K562 (cell line): Measurements from ENCODE around the gene NHLRC2.

Experiments used
- ATF1 ChIP-seq, 2 experiments: fragments of 450-650 bp in 1 of 2; IDR thresholded peaks; 2 replicates each; pipeline ENCODE4 v1.6.1; 2016; ENCODE audit warnings: missing compliant biosample characterization in 1 of 2, missing genetic modification characterization in 1 of 2
- CREB1 ChIP-seq, 2 experiments: sonication (generic) in 1 of 2; formaldehyde crosslinking in 1 of 2; IDR thresholded peaks; 2 replicates each; pipeline versions ENCODE4 v1.6.1 to v1.8.0; 2012 to 2022; ENCODE audit warnings: inconsistent platforms in 1 of 2, mild to moderate bottlenecking in 1 of 2, missing genetic modification reagents in 1 of 2, moderate library complexity in 1 of 2
- ERF ChIP-seq: fragments of 450-650 bp; formaldehyde crosslinking; IDR thresholded peaks from 2 replicates; pipeline ENCODE4 v1.4.0; 2020; ENCODE audit warnings: mild to moderate bottlenecking, mixed read lengths
- GABPA ChIP-seq: fragments of 200-800 bp; sonication (Bioruptor generic); conservative IDR thresholded peaks from 2 replicates; pipeline ENCODE4 v1.6.1; 2016; ENCODE audit warnings: low read depth, missing genetic modification characterization, missing compliant biosample characterization
- HDAC6 ChIP-seq: IDR thresholded peaks from 2 replicates; pipeline ENCODE4 v1.6.1; 2012; ENCODE audit warnings: low read depth, mild to moderate bottlenecking, control low read depth, inconsistent platforms, low read length, moderate library complexity
- HNRNPH1 ChIP-seq: fragments of 200-400 bp; formaldehyde crosslinking; optimal IDR thresholded peaks from 2 replicates; pipeline ENCODE3; 2017; ENCODE audit warnings: low read depth, mild to moderate bottlenecking, low read length, moderate library complexity
- SNRNP70 ChIP-seq: fragments of 200-400 bp; formaldehyde crosslinking; optimal IDR thresholded peaks from 2 replicates; pipeline ENCODE3; 2017; ENCODE audit warnings: low read depth, low read length
- TF ChIP-seq, protein P1 (sequence below), 3 experiments: IDR thresholded peaks in 2 of 3; conservative IDR thresholded peaks in 1 of 3; 2 replicates each; pipeline ENCODE4 v1.5.1; 2011 to 2012; ENCODE audit warnings: low read length in 3 of 3, mild to moderate bottlenecking in 3 of 3, control low read depth in 2 of 3, improper control_type of control experiment in 1 of 3, inconsistent platforms in 1 of 3, low read depth in 1 of 3, mixed read lengths in 1 of 3, moderate library complexity in 1 of 3; ENCODE audit not compliant: insufficient read depth in 2 of 3
- TF ChIP-seq, protein P2 (sequence below), 2 experiments: fragments of 450-650 bp; formaldehyde crosslinking in 1 of 2; IDR thresholded peaks; 2 replicates each; pipeline versions ENCODE4 v1.4.0 to v1.6.1; 2014 to 2020; ENCODE audit warnings: mild to moderate bottlenecking in 2 of 2, borderline replicate concordance in 1 of 2, low read depth in 1 of 2
- TF ChIP-seq, protein P3 (sequence below): sonication (generic); formaldehyde crosslinking; IDR thresholded peaks from 2 replicates; pipeline ENCODE4 v1.8.1; 2023; ENCODE audit warnings: mild to moderate bottlenecking, missing genetic modification reagents, moderate library complexity

DNA sequence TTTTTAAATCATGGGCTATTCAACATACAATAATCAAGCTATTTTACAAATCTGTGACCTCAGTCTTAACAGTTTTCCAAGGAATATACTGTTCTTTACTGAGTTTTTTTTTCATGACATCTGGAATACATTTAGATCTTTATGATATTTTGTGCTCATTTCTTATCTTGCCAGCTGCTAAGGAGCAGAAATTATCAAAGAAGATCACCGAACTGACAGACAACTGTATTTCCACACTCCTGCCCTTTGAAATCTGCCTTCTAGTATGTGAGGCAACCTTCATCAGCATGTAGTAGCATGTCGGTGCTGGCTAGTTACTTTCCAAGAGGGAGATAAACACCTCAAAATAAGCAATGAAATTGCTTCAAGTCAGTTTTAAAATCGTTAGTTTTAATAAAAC is 66.4 kb downstream of the NHLRC2 start:
- TF ChIP-seq GABPA (tag) (no peak), ERF (CRISPR knock-in tag) (no peak), HNRNPH1 (no peak), ATF1 (CRISPR knock-in tag; IDR thresholded peaks at IDR 0.05) (no peak), ATF1 (tag; IDR thresholded peaks at IDR 0.05) (no peak), SNRNP70 (no peak), CREB1 (IDR thresholded peaks at IDR 0.05) (no peak), CREB1 (CRISPR knock-in tag; IDR thresholded peaks at IDR 0.05) (no peak), HDAC6 (no peak)
- TF ChIP-seq, protein P1, sequence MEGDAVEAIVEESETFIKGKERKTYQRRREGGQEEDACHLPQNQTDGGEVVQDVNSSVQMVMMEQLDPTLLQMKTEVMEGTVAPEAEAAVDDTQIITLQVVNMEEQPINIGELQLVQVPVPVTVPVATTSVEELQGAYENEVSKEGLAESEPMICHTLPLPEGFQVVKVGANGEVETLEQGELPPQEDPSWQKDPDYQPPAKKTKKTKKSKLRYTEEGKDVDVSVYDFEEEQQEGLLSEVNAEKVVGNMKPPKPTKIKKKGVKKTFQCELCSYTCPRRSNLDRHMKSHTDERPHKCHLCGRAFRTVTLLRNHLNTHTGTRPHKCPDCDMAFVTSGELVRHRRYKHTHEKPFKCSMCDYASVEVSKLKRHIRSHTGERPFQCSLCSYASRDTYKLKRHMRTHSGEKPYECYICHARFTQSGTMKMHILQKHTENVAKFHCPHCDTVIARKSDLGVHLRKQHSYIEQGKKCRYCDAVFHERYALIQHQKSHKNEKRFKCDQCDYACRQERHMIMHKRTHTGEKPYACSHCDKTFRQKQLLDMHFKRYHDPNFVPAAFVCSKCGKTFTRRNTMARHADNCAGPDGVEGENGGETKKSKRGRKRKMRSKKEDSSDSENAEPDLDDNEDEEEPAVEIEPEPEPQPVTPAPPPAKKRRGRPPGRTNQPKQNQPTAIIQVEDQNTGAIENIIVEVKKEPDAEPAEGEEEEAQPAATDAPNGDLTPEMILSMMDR (IDR thresholded peaks at IDR 0.05 in 2 of 3, conservative IDR thresholded peaks at IDR 0.05 in 1 of 3; ENCODE audit: insufficient read depth in 2 of 3, low read depth in 1 of 3, low read length in 3 of 3) = no peak
- TF ChIP-seq, protein P2, sequence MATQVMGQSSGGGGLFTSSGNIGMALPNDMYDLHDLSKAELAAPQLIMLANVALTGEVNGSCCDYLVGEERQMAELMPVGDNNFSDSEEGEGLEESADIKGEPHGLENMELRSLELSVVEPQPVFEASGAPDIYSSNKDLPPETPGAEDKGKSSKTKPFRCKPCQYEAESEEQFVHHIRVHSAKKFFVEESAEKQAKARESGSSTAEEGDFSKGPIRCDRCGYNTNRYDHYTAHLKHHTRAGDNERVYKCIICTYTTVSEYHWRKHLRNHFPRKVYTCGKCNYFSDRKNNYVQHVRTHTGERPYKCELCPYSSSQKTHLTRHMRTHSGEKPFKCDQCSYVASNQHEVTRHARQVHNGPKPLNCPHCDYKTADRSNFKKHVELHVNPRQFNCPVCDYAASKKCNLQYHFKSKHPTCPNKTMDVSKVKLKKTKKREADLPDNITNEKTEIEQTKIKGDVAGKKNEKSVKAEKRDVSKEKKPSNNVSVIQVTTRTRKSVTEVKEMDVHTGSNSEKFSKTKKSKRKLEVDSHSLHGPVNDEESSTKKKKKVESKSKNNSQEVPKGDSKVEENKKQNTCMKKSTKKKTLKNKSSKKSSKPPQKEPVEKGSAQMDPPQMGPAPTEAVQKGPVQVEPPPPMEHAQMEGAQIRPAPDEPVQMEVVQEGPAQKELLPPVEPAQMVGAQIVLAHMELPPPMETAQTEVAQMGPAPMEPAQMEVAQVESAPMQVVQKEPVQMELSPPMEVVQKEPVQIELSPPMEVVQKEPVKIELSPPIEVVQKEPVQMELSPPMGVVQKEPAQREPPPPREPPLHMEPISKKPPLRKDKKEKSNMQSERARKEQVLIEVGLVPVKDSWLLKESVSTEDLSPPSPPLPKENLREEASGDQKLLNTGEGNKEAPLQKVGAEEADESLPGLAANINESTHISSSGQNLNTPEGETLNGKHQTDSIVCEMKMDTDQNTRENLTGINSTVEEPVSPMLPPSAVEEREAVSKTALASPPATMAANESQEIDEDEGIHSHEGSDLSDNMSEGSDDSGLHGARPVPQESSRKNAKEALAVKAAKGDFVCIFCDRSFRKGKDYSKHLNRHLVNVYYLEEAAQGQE (IDR thresholded peaks at IDR 0.05; ENCODE audit: borderline replicate concordance) = no peak
- TF ChIP-seq, protein P2 (CRISPR knock-in tag; IDR thresholded peaks at IDR 0.05; ENCODE audit: low read depth) = no peak
- TF ChIP-seq, protein P3, sequence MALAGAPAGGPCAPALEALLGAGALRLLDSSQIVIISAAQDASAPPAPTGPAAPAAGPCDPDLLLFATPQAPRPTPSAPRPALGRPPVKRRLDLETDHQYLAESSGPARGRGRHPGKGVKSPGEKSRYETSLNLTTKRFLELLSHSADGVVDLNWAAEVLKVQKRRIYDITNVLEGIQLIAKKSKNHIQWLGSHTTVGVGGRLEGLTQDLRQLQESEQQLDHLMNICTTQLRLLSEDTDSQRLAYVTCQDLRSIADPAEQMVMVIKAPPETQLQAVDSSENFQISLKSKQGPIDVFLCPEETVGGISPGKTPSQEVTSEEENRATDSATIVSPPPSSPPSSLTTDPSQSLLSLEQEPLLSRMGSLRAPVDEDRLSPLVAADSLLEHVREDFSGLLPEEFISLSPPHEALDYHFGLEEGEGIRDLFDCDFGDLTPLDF (CRISPR knock-in tag) = no peak
